ENCODE measurements around the gene SLC25A4. TPM values are rescaled to one million over a fixed set of nuclear protein-coding genes. Genes with fewer than 3 reads are reported as not detected.
"Not testable (repeated sequence)": the region's sequence is repeated elsewhere in the genome, so short reads cannot be mapped to it uniquely, and the experiment has no call there.

Gene SLC25A4
- total and polyA plus RNA-seq, 2 of the 4 experiments (the other 2 are of a cell fraction): 16.0 to 21.6 TPM

- H3K27me3 ChIP-seq (ENCODE audit: control insufficient read depth, insufficient read depth, low read length); H3K56ac ChIP-seq (ENCODE audit: extremely low read depth, insufficient read depth, low read length); H3K27ac ChIP-seq (ENCODE audit: insufficient read depth, low read length); H3K9ac ChIP-seq (ENCODE audit: low read depth, low read length); H2BK120ac ChIP-seq (ENCODE audit: low read depth, low read length); ATAC-seq (ENCODE audit: low read depth); CTCF ChIA-PET; H2BK15ac ChIP-seq (ENCODE audit: low read depth, low read length); H3K36me3 ChIP-seq (ENCODE audit: control insufficient read depth, insufficient read depth, low read length); H3K18ac ChIP-seq (ENCODE audit: low read depth, low read length); DNase-seq; dilution Hi-C loops (cut with HindIII; ENCODE audit: low sequenced_read_pairs, unreplicated experiment); H2BK20ac ChIP-seq (ENCODE audit: low read depth, low read length); H4K5ac ChIP-seq (ENCODE audit: low read depth, low read length); BruUV-seq (replicated peaks); H3K4ac ChIP-seq (ENCODE audit: low read depth, low read length); H4K91ac ChIP-seq (ENCODE audit: insufficient read depth, low read depth, low read length); H2BK5ac ChIP-seq (ENCODE audit: low read depth, low read length, poor library complexity, severe bottlenecking); H3K23ac ChIP-seq (ENCODE audit: low read depth, low read length); H3K4me1 ChIP-seq (ENCODE audit: control insufficient read depth, insufficient read depth, low read length); H4K20me1 ChIP-seq (ENCODE audit: insufficient read depth, low read length); POLR2A ChIA-PET (ENCODE audit: unreplicated experiment); H3K4me2 ChIP-seq (ENCODE audit: low read depth, low read length); H2AK5ac ChIP-seq (ENCODE audit: low read depth, low read length); H4K8ac ChIP-seq (ENCODE audit: low read depth in 2 of 2, low read length in 2 of 2); H3K9me3 ChIP-seq (ENCODE audit: control insufficient read depth, insufficient read depth, low read length); H3K9me1 ChIP-seq (ENCODE audit: insufficient read depth, low read length); intact Hi-C loops (cut with micrococcal nuclease); H3K4me3 ChIP-seq (ENCODE audit: insufficient read depth, low read depth, low read length); H2AFZ ChIP-seq (replicated peaks; ENCODE audit: low read length, poor library complexity); H3K14ac ChIP-seq (replicated peaks; ENCODE audit: low read depth, low read length); H2AK9ac ChIP-seq (replicated peaks; ENCODE audit: low read depth, low read length, poor library complexity): not testable (repeated sequence)
- in situ Hi-C loops (cut with MboI; ENCODE audit: low sequenced_read_pairs): loop anchor here (25.0 kb wide), 1 partner anchor 839 kb away; no protein-coding TSS in a partner anchor
- peaks cover 14 to 48% of the 10 kb centered on the region in 2 experiments for H3K79me1 ChIP-seq (ENCODE audit: low read depth in 1 of 2, low read length in 2 of 2)
- 100% methylated on average over 1 of the region's 4 CpGs; no CpG with 5 or more reads in 1 of the 2 experiments for whole genome bisulfite sequencing, 2 experiments (ENCODE audit: extremely low coverage in 2 of 2, insufficient read length in 1 of 2)
Measured at GRCh38 chr4:185198189-185198588, 55.1 kb downstream of the SLC25A4 start.

Other genes starting within 250 kb of the SLC25A4 start
- not detected in 2 replicates for gene HELT, start 124.8 kb upstream of the SLC25A4 start, total RNA-seq (2012; rRNA removed)
- not detected in 2 replicates for gene HELT, start 124.8 kb upstream of the SLC25A4 start, polyA plus RNA-seq (2012; rRNA removed)
- 16.0 and 33.9 TPM in 2 replicates for gene CFAP97, start 60.7 kb downstream of the SLC25A4 start, total RNA-seq (2012; rRNA removed)
- gene CFAP97, start 60.7 kb downstream of the SLC25A4 start, polyA plus RNA-seq (2012; rRNA removed): 12.7 and 14.5 TPM in 2 replicates
- 28.3 and 30.0 TPM in 2 replicates for gene SNX25, start 66.3 kb downstream of the SLC25A4 start, total RNA-seq (2012; rRNA removed)
- 9.2 and 11.4 TPM in 2 replicates for gene SNX25, start 66.3 kb downstream of the SLC25A4 start, polyA plus RNA-seq (2012; rRNA removed)

Data from IMR-90 (cell line).